Adrenal gland (tissue), 5 donors: ENCODE data around the gene MEFV.

ENCODE experiments used
- POLR2A ChIP-seq, 2 donors: fragments of 450-650 bp; IDR thresholded peaks; one replicate each; pipeline ENCODE4 v1.6.1; 2017; ENCODE audit warnings: antibody characterized with exemption in 2 of 2, mild to moderate bottlenecking in 2 of 2, moderate library complexity in 1 of 2
- TF ChIP-seq, protein P1 (sequence below), 6 experiments: fragments of 450-650 bp in 4 of 6; fragments of 200-600 bp in 2 of 6; sonication (generic) in 1 of 6; IDR thresholded peaks; 1 replicate in 5 of 6; 2 replicates in 1 of 6; pipeline versions ENCODE4 v1.5.1 to v1.8.0; 2016 to 2021; ENCODE audit warnings: antibody characterized with exemption in 6 of 6, mild to moderate bottlenecking in 2 of 6, moderate library complexity in 1 of 6
- donor health status: DM: no; HTN: no; CAD: no.

DNA sequence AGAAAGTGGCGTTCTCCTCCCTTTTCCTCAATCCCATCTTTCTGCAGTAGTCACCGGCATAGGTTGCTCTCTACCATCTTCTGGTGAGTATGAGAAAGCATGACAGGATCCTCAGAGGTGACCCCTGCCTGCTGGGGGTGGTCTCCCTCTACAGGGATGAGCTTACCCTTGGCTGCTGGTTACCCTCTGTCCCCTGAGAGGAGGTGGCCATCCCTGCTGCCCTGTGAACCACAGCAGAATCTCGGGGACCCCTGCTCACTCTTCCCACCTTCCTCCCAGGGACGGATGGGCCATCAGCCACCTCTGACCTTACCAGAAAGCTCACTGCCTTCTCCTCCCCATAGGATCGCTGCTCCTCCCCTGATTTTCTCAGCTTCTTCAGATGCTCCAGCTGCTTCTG lies 7.8 kb downstream of the MEFV start:
- TF ChIP-seq POLR2A (IDR thresholded peaks at IDR 0.05), result no peak
- TF ChIP-seq, protein P1, sequence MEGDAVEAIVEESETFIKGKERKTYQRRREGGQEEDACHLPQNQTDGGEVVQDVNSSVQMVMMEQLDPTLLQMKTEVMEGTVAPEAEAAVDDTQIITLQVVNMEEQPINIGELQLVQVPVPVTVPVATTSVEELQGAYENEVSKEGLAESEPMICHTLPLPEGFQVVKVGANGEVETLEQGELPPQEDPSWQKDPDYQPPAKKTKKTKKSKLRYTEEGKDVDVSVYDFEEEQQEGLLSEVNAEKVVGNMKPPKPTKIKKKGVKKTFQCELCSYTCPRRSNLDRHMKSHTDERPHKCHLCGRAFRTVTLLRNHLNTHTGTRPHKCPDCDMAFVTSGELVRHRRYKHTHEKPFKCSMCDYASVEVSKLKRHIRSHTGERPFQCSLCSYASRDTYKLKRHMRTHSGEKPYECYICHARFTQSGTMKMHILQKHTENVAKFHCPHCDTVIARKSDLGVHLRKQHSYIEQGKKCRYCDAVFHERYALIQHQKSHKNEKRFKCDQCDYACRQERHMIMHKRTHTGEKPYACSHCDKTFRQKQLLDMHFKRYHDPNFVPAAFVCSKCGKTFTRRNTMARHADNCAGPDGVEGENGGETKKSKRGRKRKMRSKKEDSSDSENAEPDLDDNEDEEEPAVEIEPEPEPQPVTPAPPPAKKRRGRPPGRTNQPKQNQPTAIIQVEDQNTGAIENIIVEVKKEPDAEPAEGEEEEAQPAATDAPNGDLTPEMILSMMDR (IDR thresholded peaks at IDR 0.05), result no peak
